ENCODE results near the gene MCM3.

- TF ChIP-seq CTCF (IDR thresholded peaks at IDR 0.05; ENCODE audit: insufficient read depth, low read length) = no peak
- TF ChIP-seq POLR2AphosphoS5 (IDR thresholded peaks at IDR 0.05; ENCODE audit: low read depth) = no peak
- no peak for TF ChIP-seq REST (IDR thresholded peaks at IDR 0.05; ENCODE audit: insufficient replicate concordance, low read depth)
- TF ChIP-seq GABPA (IDR thresholded peaks at IDR 0.05; ENCODE audit: low read depth) = no peak
- TF ChIP-seq SPI1 (IDR thresholded peaks at IDR 0.05; ENCODE audit: borderline replicate concordance, low read depth) = peak; percentile 97
Observed at GRCh38 chr6:52310932-52311331, 26.4 kb upstream of the MCM3 start.

Measured in HL-60 (cell line).